ENCODE measurements around the gene CCDC3.
"Not testable (repeated sequence)": the region's sequence is repeated elsewhere in the genome, so short reads cannot be mapped to it uniquely, and the experiment has no call there.

CCDC3 gene

GRCh38 chr10:12876266-12876665 is 125.2 kb downstream of the CCDC3 start:
- DNase-seq = no peak

GRCh38 chr10:12875100-12875499 is 126.4 kb downstream of the CCDC3 start:
- no peak for DNase-seq

- DNase-seq = no peak
These were observed 127.0 kb downstream of the CCDC3 start for GRCh38 chr10:12874501-12874900.

GRCh38 chr10:12873172-12873571 is 128.3 kb downstream of the CCDC3 start:
- no peak for DNase-seq

GRCh38 chr10:12872577-12872976 is 128.9 kb downstream of the CCDC3 start:
- no peak for DNase-seq

- DNase-seq = no peak
These were observed 132.1 kb downstream of the CCDC3 start for GRCh38 chr10:12869427-12869826.

- DNase-seq = no peak
These were observed 133.3 kb downstream of the CCDC3 start for GRCh38 chr10:12868229-12868628.

- DNase-seq = not testable (repeated sequence)
These were observed 136.0 kb downstream of the CCDC3 start for GRCh38 chr10:12865515-12865914.

- no peak for DNase-seq
These were observed 139.1 kb downstream of the CCDC3 start for GRCh38 chr10:12862459-12862858.

GRCh38 chr10:12854988-12855387 is 146.5 kb downstream of the CCDC3 start:
- DNase-seq = no peak

- DNase-seq = no peak
These were observed 148.8 kb downstream of the CCDC3 start for GRCh38 chr10:12852687-12853086.

GRCh38 chr10:12849319-12850181 is 152.0 kb downstream of the CCDC3 start:
- no peak for DNase-seq

- no peak for DNase-seq
These were observed 152.9 kb downstream of the CCDC3 start for GRCh38 chr10:12848439-12849173.

GRCh38 chr10:12847361-12847975 is 154.0 kb downstream of the CCDC3 start:
- no peak for DNase-seq

GRCh38 chr10:12846718-12847117 is 154.8 kb downstream of the CCDC3 start:
- no peak for DNase-seq

Data from inflammatory macrophage (primary cell).